Retinal pigment epithelial cell (primary cell): ENCODE measurements around the gene FAM241A.

Experiments
- DNase-seq: peaks from one replicate; pipeline ENCODE4 v3.0.0-alpha.2; 2010; ENCODE audit warnings: low read depth
- H3K4me3 ChIP-seq: 2 replicates; pipeline ENCODE4 v1.5.1; 2011; ENCODE audit warnings: mild to moderate bottlenecking, low read length, control low read depth, moderate library complexity
- TF ChIP-seq, protein P1 (sequence below): conservative IDR thresholded peaks from 2 replicates; pipeline ENCODE4 v1.5.1; 2011; ENCODE audit warnings: low read depth, low read length, control low read depth, inconsistent platforms

FAM241A gene

DNA sequence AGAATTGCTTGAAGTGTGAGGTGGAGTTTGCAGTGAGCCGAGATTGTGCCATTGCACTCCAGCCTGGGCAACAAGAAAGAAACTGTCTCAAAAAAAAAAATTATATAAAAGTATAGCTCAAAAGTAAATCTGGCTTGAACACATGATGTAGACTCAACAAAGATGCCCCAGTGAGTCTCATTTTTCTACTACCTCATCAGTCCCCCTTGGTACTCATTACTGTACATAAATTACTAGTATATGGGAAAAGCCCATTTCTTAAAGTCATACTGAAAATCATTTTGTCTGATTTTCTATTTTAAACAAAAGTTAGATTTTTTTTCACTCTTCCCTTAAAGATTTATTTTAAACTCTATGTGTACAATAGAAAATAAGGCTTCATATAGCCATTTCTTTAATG, 39.2 kb downstream of the FAM241A start:
- no peak overlapping the region for H3K4me3 ChIP-seq
- TF ChIP-seq, protein P1, sequence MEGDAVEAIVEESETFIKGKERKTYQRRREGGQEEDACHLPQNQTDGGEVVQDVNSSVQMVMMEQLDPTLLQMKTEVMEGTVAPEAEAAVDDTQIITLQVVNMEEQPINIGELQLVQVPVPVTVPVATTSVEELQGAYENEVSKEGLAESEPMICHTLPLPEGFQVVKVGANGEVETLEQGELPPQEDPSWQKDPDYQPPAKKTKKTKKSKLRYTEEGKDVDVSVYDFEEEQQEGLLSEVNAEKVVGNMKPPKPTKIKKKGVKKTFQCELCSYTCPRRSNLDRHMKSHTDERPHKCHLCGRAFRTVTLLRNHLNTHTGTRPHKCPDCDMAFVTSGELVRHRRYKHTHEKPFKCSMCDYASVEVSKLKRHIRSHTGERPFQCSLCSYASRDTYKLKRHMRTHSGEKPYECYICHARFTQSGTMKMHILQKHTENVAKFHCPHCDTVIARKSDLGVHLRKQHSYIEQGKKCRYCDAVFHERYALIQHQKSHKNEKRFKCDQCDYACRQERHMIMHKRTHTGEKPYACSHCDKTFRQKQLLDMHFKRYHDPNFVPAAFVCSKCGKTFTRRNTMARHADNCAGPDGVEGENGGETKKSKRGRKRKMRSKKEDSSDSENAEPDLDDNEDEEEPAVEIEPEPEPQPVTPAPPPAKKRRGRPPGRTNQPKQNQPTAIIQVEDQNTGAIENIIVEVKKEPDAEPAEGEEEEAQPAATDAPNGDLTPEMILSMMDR = no peak
- no peak for DNase-seq

DNA sequence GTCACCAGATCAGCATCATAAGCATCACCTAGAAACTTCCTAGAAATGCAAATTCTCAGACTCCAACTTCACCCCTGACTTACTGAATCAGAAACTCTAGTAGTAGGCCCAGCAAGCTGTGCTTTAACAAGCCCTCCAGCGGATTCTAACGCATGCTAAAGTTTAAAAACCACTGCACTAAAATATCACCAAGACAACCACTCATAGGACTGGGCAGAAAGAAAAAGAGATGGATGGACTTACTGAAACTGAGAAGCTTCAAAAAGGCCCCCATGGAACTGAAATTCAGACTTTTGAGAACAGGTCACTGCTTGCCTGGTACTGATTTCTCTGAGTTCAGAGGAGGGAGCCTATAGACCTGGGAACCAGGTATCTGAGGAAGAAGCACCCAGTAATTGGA, 40.1 kb downstream of the FAM241A start:
- DNase-seq = no peak
- TF ChIP-seq, protein P1 = no peak
- no peak overlapping the region for H3K4me3 ChIP-seq

DNA sequence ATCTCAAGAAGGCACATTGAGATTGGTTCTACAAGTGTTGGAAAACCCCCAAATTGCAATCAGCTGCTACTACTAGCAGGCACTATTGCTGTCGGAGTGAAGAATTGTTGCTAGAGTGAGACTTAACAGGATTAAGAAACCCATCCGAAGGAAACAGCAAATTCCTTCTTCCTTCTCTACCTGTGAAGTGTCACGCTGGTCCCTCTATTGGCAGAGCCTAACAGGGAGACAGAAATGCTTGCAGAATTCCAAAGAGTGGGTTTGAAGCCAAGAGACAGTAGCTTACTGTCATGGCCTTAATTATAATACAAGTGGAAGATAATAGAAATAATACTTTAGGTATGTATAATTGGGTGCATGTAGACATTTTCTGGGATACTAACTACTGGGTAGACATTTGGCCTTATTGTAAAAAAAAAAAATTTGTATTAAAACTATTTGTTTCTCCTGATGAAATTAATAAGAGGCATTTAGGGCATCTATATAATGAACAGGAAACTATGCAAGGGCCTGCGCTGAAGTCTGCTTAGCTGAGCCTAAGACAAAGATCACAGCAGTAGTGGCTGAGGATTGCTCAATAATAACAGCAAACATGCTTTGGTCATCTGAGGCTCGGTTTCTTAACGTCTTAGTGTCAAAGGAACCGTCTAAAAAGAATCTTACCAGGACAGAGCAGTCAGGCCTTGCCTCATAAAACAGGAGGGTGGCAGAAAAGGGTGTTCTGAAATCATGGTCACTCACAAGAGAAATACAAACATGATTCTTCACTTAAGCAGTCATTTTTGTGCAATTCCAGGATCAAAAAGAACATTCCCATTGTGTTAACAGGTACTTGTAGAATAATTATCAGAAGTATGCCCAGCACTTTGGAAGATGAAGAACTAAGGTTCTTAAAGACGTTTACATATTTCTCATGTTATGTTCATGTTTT, 40.8 kb downstream of the FAM241A start:
- H3K4me3 ChIP-seq = no peak overlapping the region
- DNase-seq = no peak
- TF ChIP-seq, protein P1 = no peak

- DNase-seq = no peak
- H3K4me3 ChIP-seq = no peak overlapping the region
- TF ChIP-seq, protein P1 = peak; percentile 21
These were observed 44.5 kb downstream of the FAM241A start for GRCh38 chr4:112189754-112190153.

DNA sequence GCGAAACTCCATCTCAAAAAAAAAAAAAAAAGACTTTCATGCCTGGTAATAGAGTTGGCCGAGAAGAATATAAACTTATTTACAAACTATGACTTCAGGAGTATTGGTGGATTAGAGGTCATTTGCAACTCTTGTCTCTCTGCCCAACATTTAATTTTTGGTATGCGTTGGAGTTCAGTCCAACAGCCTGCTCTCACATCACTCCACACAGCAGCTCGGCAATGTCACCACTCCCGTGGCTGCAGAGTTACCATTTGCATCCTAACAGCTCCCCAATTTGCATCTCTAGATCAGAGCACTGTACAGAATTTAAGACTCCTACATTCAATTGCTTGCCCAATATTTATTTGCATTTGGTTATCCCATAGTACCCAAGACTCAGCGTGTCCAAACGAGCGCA, 45.4 kb downstream of the FAM241A start:
- TF ChIP-seq, protein P1 = no peak
- DNase-seq = no peak
- H3K4me3 ChIP-seq = no peak overlapping the region

GRCh38 chr4:112196461-112196860, 51.2 kb downstream of the FAM241A start:
- TF ChIP-seq, protein P1 = no peak
- DNase-seq = no peak
- no peak overlapping the region for H3K4me3 ChIP-seq

GRCh38 chr4:112199041-112199440, 53.8 kb downstream of the FAM241A start:
- no peak overlapping the region for H3K4me3 ChIP-seq
- DNase-seq = no peak
- TF ChIP-seq, protein P1 = no peak
